Measurements from ENCODE around the gene ADGRL3.

GRCh38 chr4:62115216-62115615 is 915.1 kb downstream of the ADGRL3 start:
- no peak for TF ChIP-seq CTCF (IDR thresholded peaks at IDR 0.05)
- TF ChIP-seq EP300 (IDR thresholded peaks at IDR 0.05): no peak
